Measurements from ENCODE around the gene JCHAIN. TPM values are rescaled to one million over a fixed set of nuclear protein-coding genes. Genes with fewer than 3 reads are reported as not detected.

Gene JCHAIN
- not detected for polyA plus RNA-seq (2013, experiment 1 of 4)
- polyA plus RNA-seq (2013, experiment 2 of 4): not detected
- not detected for polyA plus RNA-seq (2013, experiment 3 of 4)
- not detected for polyA plus RNA-seq (2013, experiment 4 of 4)

- H3K27ac ChIP-seq (ENCODE audit: insufficient read depth, low read depth, low read length, poor library complexity, severe bottlenecking): no peak within 1 kb of the TSS
- no peak within 1 kb of the TSS for H3K4me3 ChIP-seq (ENCODE audit: insufficient read depth, low read depth, low read length)
- no peaks in the 10 kb centered on the region for H3K4me1 ChIP-seq (ENCODE audit: control insufficient read depth, insufficient read depth, low read length)
- WGBS, 2 experiments: 73 to 93% methylated on average over 1 of the region's 1 CpG
- H3K9me3 ChIP-seq (ENCODE audit: control insufficient read depth, low read length): no peaks in the 10 kb centered on the region
- H3K36me3 ChIP-seq (ENCODE audit: control insufficient read depth, insufficient read depth, low read length): no peaks in the 10 kb centered on the region
- H3K27me3 ChIP-seq (ENCODE audit: control insufficient read depth, insufficient read depth, low read length, poor library complexity, severe bottlenecking): no peaks in the 10 kb centered on the region
These were observed at the start of gene JCHAIN for GRCh38 chr4:70666369-70666768. Gene JCHAIN (minus strand): TSS chr4:70666508. CDS start chr4:70666490, 18 bp downstream.

GRCh38 chr4:70715097-70715496 is 48.8 kb upstream of the JCHAIN start:
- Histone ChIP-seq H3K36me3 (ENCODE audit: control insufficient read depth, insufficient read depth, low read length) (no peaks in the 10 kb centered on the region), H3K27ac (ENCODE audit: insufficient read depth, low read depth, low read length, poor library complexity, severe bottlenecking) (no peak overlapping the region), H3K9me3 (ENCODE audit: control insufficient read depth, low read length) (no peaks in the 10 kb centered on the region), H3K27me3 (ENCODE audit: control insufficient read depth, insufficient read depth, low read length, poor library complexity, severe bottlenecking) (no peaks in the 10 kb centered on the region), H3K4me1 (ENCODE audit: control insufficient read depth, insufficient read depth, low read length) (no peaks in the 10 kb centered on the region), H3K4me3 (ENCODE audit: insufficient read depth, low read depth, low read length) (no peak overlapping the region)
- WGBS, 2 experiments: 92% methylated on average over 6 of the region's 6 CpGs

GRCh38 chr4:70714079-70714887 is 48.0 kb upstream of the JCHAIN start:
- Histone ChIP-seq H3K36me3 (ENCODE audit: control insufficient read depth, insufficient read depth, low read length) (no peaks in the 10 kb centered on the region), H3K4me3 (ENCODE audit: insufficient read depth, low read depth, low read length) (no peak overlapping the region), H3K4me1 (ENCODE audit: control insufficient read depth, insufficient read depth, low read length) (no peaks in the 10 kb centered on the region), H3K27ac (ENCODE audit: insufficient read depth, low read depth, low read length, poor library complexity, severe bottlenecking) (no peak overlapping the region), H3K9me3 (ENCODE audit: control insufficient read depth, low read length) (no peaks in the 10 kb centered on the region), H3K27me3 (ENCODE audit: control insufficient read depth, insufficient read depth, low read length, poor library complexity, severe bottlenecking) (no peaks in the 10 kb centered on the region)
- WGBS, 2 experiments: 89 to 94% methylated on average over 4 to 5 of the region's 5 CpGs

- Histone ChIP-seq H3K36me3 (ENCODE audit: control insufficient read depth, insufficient read depth, low read length) (no peaks in the 10 kb centered on the region), H3K4me1 (ENCODE audit: control insufficient read depth, insufficient read depth, low read length) (no peaks in the 10 kb centered on the region), H3K27me3 (ENCODE audit: control insufficient read depth, insufficient read depth, low read length, poor library complexity, severe bottlenecking) (no peaks in the 10 kb centered on the region), H3K9me3 (ENCODE audit: control insufficient read depth, low read length) (no peaks in the 10 kb centered on the region), H3K27ac (ENCODE audit: insufficient read depth, low read depth, low read length, poor library complexity, severe bottlenecking) (no peak overlapping the region), H3K4me3 (ENCODE audit: insufficient read depth, low read depth, low read length) (no peak overlapping the region)
- 75 to 78% methylated on average over 6 to 7 of the region's 7 CpGs for WGBS, 2 experiments
These were observed 47.3 kb upstream of the JCHAIN start for GRCh38 chr4:70713453-70714078.

GRCh38 chr4:70712604-70713452 is 46.5 kb upstream of the JCHAIN start:
- WGBS, 2 experiments: 86 to 89% methylated on average over 7 of the region's 7 CpGs
- no peaks in the 10 kb centered on the region for H3K4me1 ChIP-seq (ENCODE audit: control insufficient read depth, insufficient read depth, low read length)
- no peak overlapping the region for H3K27ac ChIP-seq (ENCODE audit: insufficient read depth, low read depth, low read length, poor library complexity, severe bottlenecking)
- no peaks in the 10 kb centered on the region for H3K27me3 ChIP-seq (ENCODE audit: control insufficient read depth, insufficient read depth, low read length, poor library complexity, severe bottlenecking)
- no peaks in the 10 kb centered on the region for H3K36me3 ChIP-seq (ENCODE audit: control insufficient read depth, insufficient read depth, low read length)
- H3K9me3 ChIP-seq (ENCODE audit: control insufficient read depth, low read length): no peaks in the 10 kb centered on the region
- no peak overlapping the region for H3K4me3 ChIP-seq (ENCODE audit: insufficient read depth, low read depth, low read length)

- no peaks in the 10 kb centered on the region for H3K36me3 ChIP-seq (ENCODE audit: control insufficient read depth, insufficient read depth, low read length)
- H3K4me1 ChIP-seq (ENCODE audit: control insufficient read depth, insufficient read depth, low read length): no peaks in the 10 kb centered on the region
- no peaks in the 10 kb centered on the region for H3K27me3 ChIP-seq (ENCODE audit: control insufficient read depth, insufficient read depth, low read length, poor library complexity, severe bottlenecking)
- H3K27ac ChIP-seq (ENCODE audit: insufficient read depth, low read depth, low read length, poor library complexity, severe bottlenecking): no peak overlapping the region
- WGBS, 2 experiments: 90 to 96% methylated on average over 3 of the region's 3 CpGs
- no peaks in the 10 kb centered on the region for H3K9me3 ChIP-seq (ENCODE audit: control insufficient read depth, low read length)
- no peak overlapping the region for H3K4me3 ChIP-seq (ENCODE audit: insufficient read depth, low read depth, low read length)
These were observed 45.8 kb upstream of the JCHAIN start for GRCh38 chr4:70712150-70712549.

- H3K27ac ChIP-seq (ENCODE audit: insufficient read depth, low read depth, low read length, poor library complexity, severe bottlenecking): no peak overlapping the region
- no peaks in the 10 kb centered on the region for H3K36me3 ChIP-seq (ENCODE audit: control insufficient read depth, insufficient read depth, low read length)
- no peaks in the 10 kb centered on the region for H3K27me3 ChIP-seq (ENCODE audit: control insufficient read depth, insufficient read depth, low read length, poor library complexity, severe bottlenecking)
- WGBS, 2 experiments: 86 to 91% methylated on average over 3 of the region's 3 CpGs
- H3K4me3 ChIP-seq (ENCODE audit: insufficient read depth, low read depth, low read length): no peak overlapping the region
- H3K4me1 ChIP-seq (ENCODE audit: control insufficient read depth, insufficient read depth, low read length): no peaks in the 10 kb centered on the region
- no peaks in the 10 kb centered on the region for H3K9me3 ChIP-seq (ENCODE audit: control insufficient read depth, low read length)
These were observed 45.3 kb upstream of the JCHAIN start for GRCh38 chr4:70711599-70711998.

- Histone ChIP-seq H3K4me1 (ENCODE audit: control insufficient read depth, insufficient read depth, low read length) (peaks cover 4% of the 10 kb centered on the region), H3K27me3 (ENCODE audit: control insufficient read depth, insufficient read depth, low read length, poor library complexity, severe bottlenecking) (peaks cover 4% of the 10 kb centered on the region), H3K9me3 (ENCODE audit: control insufficient read depth, low read length) (no peaks in the 10 kb centered on the region), H3K36me3 (ENCODE audit: control insufficient read depth, insufficient read depth, low read length) (no peaks in the 10 kb centered on the region), H3K4me3 (ENCODE audit: insufficient read depth, low read depth, low read length) (no peak overlapping the region), H3K27ac (ENCODE audit: insufficient read depth, low read depth, low read length, poor library complexity, severe bottlenecking) (peak overlapping the region; percentile 81)
- WGBS, 2 experiments: 55% methylated on average over 6 of the region's 7 CpGs
These were observed 43.4 kb upstream of the JCHAIN start for GRCh38 chr4:70709611-70710205.

- no CpG with 5 or more reads among the region's 1 CpG for WGBS, 2 experiments
- Histone ChIP-seq H3K27me3 (ENCODE audit: control insufficient read depth, insufficient read depth, low read length, poor library complexity, severe bottlenecking) (peaks cover 4% of the 10 kb centered on the region), H3K27ac (ENCODE audit: insufficient read depth, low read depth, low read length, poor library complexity, severe bottlenecking) (no peak overlapping the region), H3K9me3 (ENCODE audit: control insufficient read depth, low read length) (no peaks in the 10 kb centered on the region), H3K36me3 (ENCODE audit: control insufficient read depth, insufficient read depth, low read length) (no peaks in the 10 kb centered on the region), H3K4me3 (ENCODE audit: insufficient read depth, low read depth, low read length) (peak overlapping the region; percentile 77), H3K4me1 (ENCODE audit: control insufficient read depth, insufficient read depth, low read length) (peaks cover 6% of the 10 kb centered on the region)
These were observed 40.2 kb upstream of the JCHAIN start for GRCh38 chr4:70706516-70706915.

All from ectodermal cell (in vitro differentiated cells).